ENCODE measurements around the gene CLP1. TPM values are rescaled to one million over a fixed set of nuclear protein-coding genes. Genes with fewer than 3 reads are reported as not detected.
A peak's percentile ranks its signal among the peaks of the same experiment; 100 is the strongest.

Gene CLP1
- total and polyA plus RNA-seq, 10 of the 15 experiments (the other 5 are each of a cell fraction or from before 2014, with no cell fraction given), result 19.9 to 45.7 (median 27.8) TPM

DNA sequence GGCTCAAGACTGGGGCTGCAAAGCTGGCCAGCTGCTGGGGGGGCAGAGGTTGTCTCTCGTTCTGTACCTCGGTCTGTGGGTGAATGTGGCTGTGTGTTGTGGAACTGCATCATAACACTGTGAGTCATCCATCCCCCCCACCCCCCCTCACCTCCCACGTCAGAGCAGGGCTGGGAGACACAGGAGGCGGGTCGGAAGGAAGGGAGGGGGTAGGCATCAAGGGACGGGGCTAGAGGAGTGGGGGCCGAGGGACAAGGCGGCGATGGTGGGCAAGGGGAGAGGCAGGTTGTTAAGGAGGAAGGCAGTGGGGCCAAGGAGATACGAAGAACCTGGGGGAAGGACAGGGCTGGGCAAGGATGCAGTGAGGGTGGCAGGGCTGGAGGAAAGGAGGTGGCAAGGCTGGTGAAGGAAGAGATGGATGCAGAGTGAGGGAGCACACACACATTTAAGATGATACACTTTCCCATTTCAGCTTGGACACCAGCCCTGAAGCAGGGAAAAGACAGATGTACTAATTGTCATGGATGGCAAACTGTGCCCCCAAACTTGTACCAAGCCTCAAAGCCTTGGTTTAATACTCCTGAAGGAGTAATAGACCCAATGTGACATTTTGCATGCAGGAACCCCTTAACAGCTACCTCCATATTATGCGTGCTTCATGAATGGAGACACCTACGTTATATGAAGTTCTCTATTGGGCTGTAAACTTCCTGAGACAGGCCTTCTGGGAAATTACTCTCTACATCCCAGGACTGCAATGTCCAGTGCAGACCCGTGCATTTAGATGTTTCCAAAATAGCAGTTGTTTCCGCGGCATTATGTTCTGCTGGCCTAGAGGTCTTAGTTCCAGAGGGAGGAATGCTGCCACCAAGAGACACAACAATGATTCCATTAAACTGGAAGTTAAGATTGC is 7.5 kb upstream of the CLP1 start, which contains the start of gene YPEL4:
TSS of gene YPEL4 (minus strand) at position 87 of the 913 bp plus-strand sequence. CDS start 2,805 bp downstream, outside the sequence.
- TF ChIP-seq CREM (IDR thresholded peaks at IDR 0.05; ENCODE audit: low read depth) (peak; percentile 75; the same call in 1 of the 2 replicates), CREB1 (IDR thresholded peaks at IDR 0.05; ENCODE audit: low read depth) (peak; percentile 84), HDGF (IDR thresholded peaks at IDR 0.05) (peak; percentile 87), MTA2 (IDR thresholded peaks at IDR 0.05; ENCODE audit: low read depth) (no peak)
- Histone ChIP-seq H3K27ac (ENCODE audit: control insufficient read depth, insufficient read depth) (no peak within 1 kb of the TSS), H3K4me2 (ENCODE audit: control insufficient read depth, insufficient read depth) (peak within 1 kb of the TSS; percentile 75), H3K9me3 (replicated peaks; ENCODE audit: control insufficient read depth, insufficient read depth, low read length) (no peaks in the 10 kb centered on the region), H3K9ac (ENCODE audit: control insufficient read depth, insufficient read depth, low read length) (no peak within 1 kb of the TSS), H3K4me3 (peak within 1 kb of the TSS; percentile 60; the same call in 1 of the 2 replicates), H3K79me2 (ENCODE audit: control insufficient read depth, insufficient read depth, low read length) (no peaks in the 10 kb centered on the region), H3K4me1 (ENCODE audit: control insufficient read depth, insufficient read depth, low read length) (peaks cover 12% of the 10 kb centered on the region), H4K20me1 (ENCODE audit: control insufficient read depth, insufficient read depth) (no peaks in the 10 kb centered on the region), H2AFZ (ENCODE audit: control insufficient read depth, low read depth, low read length) (no peak within 1 kb of the TSS), H3K36me3 (ENCODE audit: control insufficient read depth in 2 of 2, insufficient read depth in 2 of 2, low read length in 1 of 2) (no peaks in the 10 kb centered on the region), H3K27me3 (replicated peaks in 1 of 2; ENCODE audit: control insufficient read depth in 2 of 2, insufficient read depth in 2 of 2, low read length in 1 of 2) (peaks cover 12 to 17% of the 10 kb centered on the region in 2 experiments)
- no peak for FAIRE-seq
- ATAC-seq, result peak; percentile 37
- ChIA-PET RAD21 (ENCODE audit: unreplicated experiment) (interaction anchor here (0.7 to 1.2 kb wide), 2 partner anchors 65 to 633 kb away, joined by 3 to 4 read pairs; no protein-coding TSS in a partner anchor), CTCF (interaction anchor here (1.7 to 13.9 kb wide), 2 partner anchors 79 to 156 kb away, joined by 4 to 319 read pairs; partner anchors contain the start of gene UBE2L6), POLR2A (interaction anchor here (0.7 kb wide), 1 partner anchor 12 kb away, joined by 3 read pairs; no protein-coding TSS in a partner anchor), SMC1A (ENCODE audit: uncharacterized antibody, unreplicated experiment) (no interaction called here)
- no TSS peak for BruUV-seq (replicated peaks)
- intact Hi-C loops (cut with micrococcal nuclease; ENCODE audit: unreplicated experiment) (no loop called here), in situ Hi-C loops (cut with MboI) (no loop called here)
- DNase-seq (ENCODE audit: low read depth, low spot score), result no peak
- 51% methylated on average over 8 of the region's 15 CpGs for WGBS (ENCODE audit: insufficient coverage, insufficient replicate concordance, low lambda C conversion rate, missing lambda C conversion rate)

GRCh38 chr11:57650739-57651090 is 6.8 kb upstream of the CLP1 start:
- intact Hi-C loops (cut with micrococcal nuclease; ENCODE audit: unreplicated experiment) (no loop called here), in situ Hi-C loops (cut with MboI) (no loop called here)
- RAD21 ChIA-PET (ENCODE audit: unreplicated experiment), result no interaction called here
- Histone ChIP-seq H2AFZ (ENCODE audit: control insufficient read depth, low read depth, low read length) (no peak overlapping the region), H3K27me3 (replicated peaks in 1 of 2; ENCODE audit: control insufficient read depth in 2 of 2, insufficient read depth in 2 of 2, low read length in 1 of 2) (peaks cover 12 to 17% of the 10 kb centered on the region in 2 experiments), H3K4me1 (ENCODE audit: control insufficient read depth, insufficient read depth, low read length) (peaks cover 12% of the 10 kb centered on the region), H3K27ac (ENCODE audit: control insufficient read depth, insufficient read depth) (no peak overlapping the region), H3K9me3 (replicated peaks; ENCODE audit: control insufficient read depth, insufficient read depth, low read length) (no peaks in the 10 kb centered on the region), H3K4me3 (no peak overlapping the region), H3K4me2 (ENCODE audit: control insufficient read depth, insufficient read depth) (no peak overlapping the region), H3K9ac (ENCODE audit: control insufficient read depth, insufficient read depth, low read length) (no peak overlapping the region), H3K36me3 (ENCODE audit: control insufficient read depth in 2 of 2, insufficient read depth in 2 of 2, low read length in 1 of 2) (no peaks in the 10 kb centered on the region), H4K20me1 (ENCODE audit: control insufficient read depth, insufficient read depth) (no peaks in the 10 kb centered on the region), H3K79me2 (ENCODE audit: control insufficient read depth, insufficient read depth, low read length) (no peaks in the 10 kb centered on the region)
- SMC1A ChIA-PET (ENCODE audit: uncharacterized antibody, unreplicated experiment), result no interaction called here
- POLR2A ChIA-PET, result no interaction called here
- TF ChIP-seq, protein P1, sequence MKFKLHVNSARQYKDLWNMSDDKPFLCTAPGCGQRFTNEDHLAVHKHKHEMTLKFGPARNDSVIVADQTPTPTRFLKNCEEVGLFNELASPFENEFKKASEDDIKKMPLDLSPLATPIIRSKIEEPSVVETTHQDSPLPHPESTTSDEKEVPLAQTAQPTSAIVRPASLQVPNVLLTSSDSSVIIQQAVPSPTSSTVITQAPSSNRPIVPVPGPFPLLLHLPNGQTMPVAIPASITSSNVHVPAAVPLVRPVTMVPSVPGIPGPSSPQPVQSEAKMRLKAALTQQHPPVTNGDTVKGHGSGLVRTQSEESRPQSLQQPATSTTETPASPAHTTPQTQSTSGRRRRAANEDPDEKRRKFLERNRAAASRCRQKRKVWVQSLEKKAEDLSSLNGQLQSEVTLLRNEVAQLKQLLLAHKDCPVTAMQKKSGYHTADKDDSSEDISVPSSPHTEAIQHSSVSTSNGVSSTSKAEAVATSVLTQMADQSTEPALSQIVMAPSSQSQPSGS (IDR thresholded peaks at IDR 0.05; ENCODE audit: low read length), result no peak
- no peak for TF ChIP-seq SMC3 (IDR thresholded peaks at IDR 0.05; ENCODE audit: borderline replicate concordance, low read length)
- TF ChIP-seq ZZZ3 (IDR thresholded peaks at IDR 0.05; ENCODE audit: control insufficient read depth, insufficient read length, low read depth), result no peak
- TF ChIP-seq RAD21 (IDR thresholded peaks at IDR 0.05; ENCODE audit: insufficient read depth, low read depth, low read length), result no peak
- TF ChIP-seq TAF1 (IDR thresholded peaks at IDR 0.05; ENCODE audit: borderline replicate concordance, low read depth, low read length), result no peak
- WGBS (ENCODE audit: insufficient coverage, insufficient replicate concordance, low lambda C conversion rate, missing lambda C conversion rate), result 82% methylated on average over 5 of the region's 5 CpGs
- BruUV-seq (replicated peaks), result no TSS peak
- CTCF ChIA-PET, result no interaction called here
- no peak for ATAC-seq
- DNase-seq (ENCODE audit: low read depth, low spot score), result no peak
- FAIRE-seq, result no peak
